PFSK-1 (cell line): ENCODE results near the gene TPD52L2.

Source experiments
- FOXP2 ChIP-seq: optimal IDR thresholded peaks from 2 replicates; pipeline ENCODE3; 2011; ENCODE audit warnings: borderline replicate concordance, control low read depth, inconsistent platforms; ENCODE audit not compliant: insufficient read depth; ENCODE audit errors: extremely low read length, extremely low read depth
- POLR2AphosphoS5 ChIP-seq: IDR thresholded peaks from 2 replicates; pipeline ENCODE4 v1.6.1; 2012; ENCODE audit warnings: low read depth, mild to moderate bottlenecking, control low read depth, low read length, moderate library complexity
- REST ChIP-seq, 2 experiments: IDR thresholded peaks; 2 replicates each; pipeline versions ENCODE4 v1.6.1 to v1.8.0; 2011 to 2012; ENCODE audit warnings: low read depth in 2 of 2, low read length in 2 of 2, control low read depth in 1 of 2, inconsistent platforms in 1 of 2, mild to moderate bottlenecking in 1 of 2, moderate library complexity in 1 of 2; ENCODE audit not compliant: insufficient read depth in 1 of 2
- SIN3A ChIP-seq: IDR thresholded peaks from 2 replicates; pipeline ENCODE4 v1.6.1; 2012; ENCODE audit warnings: mild to moderate bottlenecking, low read length, moderate library complexity, borderline replicate concordance; ENCODE audit not compliant: insufficient read depth
- TAF1 ChIP-seq: IDR thresholded peaks from 2 replicates; pipeline ENCODE4 v1.6.1; 2012; ENCODE audit warnings: low read length, control low read depth, borderline replicate concordance; ENCODE audit not compliant: insufficient read depth

The TPD52L2 gene

GRCh38 chr20:63833776-63834490 is 31.1 kb upstream of the TPD52L2 start:
- no peak for TF ChIP-seq TAF1
- TF ChIP-seq POLR2AphosphoS5, result no peak
- no peak for TF ChIP-seq SIN3A
- TF ChIP-seq FOXP2, result no peak
- no peak for TF ChIP-seq REST (IDR thresholded peaks at IDR 0.05; ENCODE audit: insufficient read depth in 1 of 2, low read depth in 2 of 2, low read length in 2 of 2)

GRCh38 chr20:63834491-63834880 is 30.6 kb upstream of the TPD52L2 start:
- no peak for TF ChIP-seq POLR2AphosphoS5

GRCh38 chr20:63835021-63835858 is 29.8 kb upstream of the TPD52L2 start:
- TF ChIP-seq SIN3A (no peak), TAF1 (no peak), FOXP2 (no peak), REST (IDR thresholded peaks at IDR 0.05; ENCODE audit: insufficient read depth in 1 of 2, low read depth in 2 of 2, low read length in 2 of 2) (no peak), POLR2AphosphoS5 (no peak)

- TF ChIP-seq POLR2AphosphoS5, result no peak
- TF ChIP-seq TAF1, result no peak
- no peak for TF ChIP-seq FOXP2
- TF ChIP-seq REST (IDR thresholded peaks at IDR 0.05; ENCODE audit: insufficient read depth in 1 of 2, low read depth in 2 of 2, low read length in 2 of 2), result no peak
- no peak for TF ChIP-seq SIN3A
Observed at GRCh38 chr20:63836458-63837344, 28.4 kb upstream of the TPD52L2 start.

- TF ChIP-seq SIN3A (no peak), REST (IDR thresholded peaks at IDR 0.05; ENCODE audit: insufficient read depth in 1 of 2, low read depth in 2 of 2, low read length in 2 of 2) (no peak), TAF1 (no peak), FOXP2 (no peak), POLR2AphosphoS5 (no peak)
Observed at GRCh38 chr20:63837479-63837878, 27.6 kb upstream of the TPD52L2 start.
